Osteocyte (in vitro differentiated cells): Measurements from ENCODE around the gene PCLO. TPM values are rescaled to one million over a fixed set of nuclear protein-coding genes. Genes with fewer than 3 reads are reported as not detected.

ENCODE experiments used
- DNase-seq: peaks from one replicate; pipeline ENCODE4 v3.0.0; 2021; ENCODE audit warnings: mixed read lengths; ENCODE audit not compliant: unreplicated experiment; ENCODE audit errors: extremely low spot score
- H3K27ac Mint-ChIP-seq: one replicate; pipeline ENCODE4 v1.8.0; 2021; ENCODE audit warnings: mild to moderate bottlenecking, mixed read lengths; ENCODE audit not compliant: unreplicated experiment
- H3K27me3 Mint-ChIP-seq: one replicate; pipeline ENCODE4 v1.8.0; 2021; ENCODE audit warnings: mixed read lengths; ENCODE audit not compliant: unreplicated experiment
- H3K36me3 Mint-ChIP-seq: one replicate; pipeline ENCODE4 v1.8.0; 2021; ENCODE audit warnings: mixed read lengths; ENCODE audit not compliant: unreplicated experiment
- H3K4me1 Mint-ChIP-seq: one replicate; pipeline ENCODE4 v1.8.0; 2021; ENCODE audit warnings: mixed read lengths; ENCODE audit not compliant: unreplicated experiment
- H3K4me3 Mint-ChIP-seq: one replicate; pipeline ENCODE4 v1.8.0; 2021; ENCODE audit warnings: mild to moderate bottlenecking, moderate library complexity, mixed read lengths; ENCODE audit not compliant: unreplicated experiment
- H3K9me3 Mint-ChIP-seq: one replicate; pipeline ENCODE4 v1.8.0; 2021; ENCODE audit warnings: mixed read lengths; ENCODE audit not compliant: unreplicated experiment
- total RNA-seq: library from RNA; stranded (reverse); gene quantifications from 2 replicates; pipeline ENCODE4 v1.2.1, GENCODE V29; 2021
- TF ChIP-seq, protein P1 (sequence below): fragments of 200-600 bp; sonication (generic); IDR thresholded peaks from 2 replicates; pipeline ENCODE4 v1.5.0; 2021; ENCODE audit warnings: antibody characterized with exemption, mild to moderate bottlenecking, moderate library complexity

The PCLO gene
- total RNA-seq, 1 donor from 2014 or later = 1.4 TPM

DNA sequence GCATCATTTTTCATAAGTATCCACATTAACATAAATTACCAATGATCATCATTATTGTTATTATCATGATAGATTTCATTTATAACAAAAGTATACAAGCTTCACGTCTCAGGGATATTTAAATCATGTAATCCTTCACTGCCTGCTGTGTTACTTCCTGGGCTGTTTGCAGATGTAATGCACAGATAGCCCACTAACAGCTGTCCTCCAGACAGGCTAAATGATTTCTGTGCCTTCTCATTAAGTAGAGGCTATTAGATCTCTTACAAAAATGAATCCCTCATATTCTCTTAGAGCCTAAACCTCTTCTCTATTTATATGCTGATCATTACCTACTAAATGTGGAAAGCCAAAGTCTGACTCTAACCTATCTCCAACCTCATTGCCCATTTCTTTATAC, 9.3 kb downstream of the PCLO start:
- DNase-seq = no peak
- no peaks in the 10 kb centered on the region for H3K27me3 Mint-ChIP-seq
- H3K9me3 Mint-ChIP-seq = no peaks in the 10 kb centered on the region
- H3K36me3 Mint-ChIP-seq = no peaks in the 10 kb centered on the region
- no peak overlapping the region for H3K27ac Mint-ChIP-seq
- TF ChIP-seq, protein P1, sequence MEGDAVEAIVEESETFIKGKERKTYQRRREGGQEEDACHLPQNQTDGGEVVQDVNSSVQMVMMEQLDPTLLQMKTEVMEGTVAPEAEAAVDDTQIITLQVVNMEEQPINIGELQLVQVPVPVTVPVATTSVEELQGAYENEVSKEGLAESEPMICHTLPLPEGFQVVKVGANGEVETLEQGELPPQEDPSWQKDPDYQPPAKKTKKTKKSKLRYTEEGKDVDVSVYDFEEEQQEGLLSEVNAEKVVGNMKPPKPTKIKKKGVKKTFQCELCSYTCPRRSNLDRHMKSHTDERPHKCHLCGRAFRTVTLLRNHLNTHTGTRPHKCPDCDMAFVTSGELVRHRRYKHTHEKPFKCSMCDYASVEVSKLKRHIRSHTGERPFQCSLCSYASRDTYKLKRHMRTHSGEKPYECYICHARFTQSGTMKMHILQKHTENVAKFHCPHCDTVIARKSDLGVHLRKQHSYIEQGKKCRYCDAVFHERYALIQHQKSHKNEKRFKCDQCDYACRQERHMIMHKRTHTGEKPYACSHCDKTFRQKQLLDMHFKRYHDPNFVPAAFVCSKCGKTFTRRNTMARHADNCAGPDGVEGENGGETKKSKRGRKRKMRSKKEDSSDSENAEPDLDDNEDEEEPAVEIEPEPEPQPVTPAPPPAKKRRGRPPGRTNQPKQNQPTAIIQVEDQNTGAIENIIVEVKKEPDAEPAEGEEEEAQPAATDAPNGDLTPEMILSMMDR = no peak
- peaks cover 13% of the 10 kb centered on the region for H3K4me1 Mint-ChIP-seq
- H3K4me3 Mint-ChIP-seq = no peak overlapping the region

DNA sequence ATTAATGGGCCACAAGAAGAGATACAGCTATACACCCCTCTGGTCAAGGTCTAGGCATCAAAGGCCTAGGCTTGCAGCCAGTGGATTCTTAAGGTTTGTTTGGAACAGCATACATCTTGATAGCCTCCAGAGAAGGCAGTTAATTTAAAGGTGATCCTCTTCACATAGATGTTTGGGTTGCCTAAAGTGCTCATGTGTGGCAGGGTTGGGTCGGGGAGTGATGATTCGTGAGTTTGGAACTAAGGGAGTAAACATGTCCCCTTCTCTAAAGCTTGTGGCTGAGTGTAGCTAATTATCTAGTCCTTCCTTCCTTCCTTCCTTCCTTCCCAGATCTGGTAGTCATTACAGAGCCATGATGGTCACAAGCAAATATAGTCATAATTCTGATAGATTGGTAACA, 12.4 kb downstream of the PCLO start:
- H3K4me1 Mint-ChIP-seq = peaks cover 15% of the 10 kb centered on the region

DNA sequence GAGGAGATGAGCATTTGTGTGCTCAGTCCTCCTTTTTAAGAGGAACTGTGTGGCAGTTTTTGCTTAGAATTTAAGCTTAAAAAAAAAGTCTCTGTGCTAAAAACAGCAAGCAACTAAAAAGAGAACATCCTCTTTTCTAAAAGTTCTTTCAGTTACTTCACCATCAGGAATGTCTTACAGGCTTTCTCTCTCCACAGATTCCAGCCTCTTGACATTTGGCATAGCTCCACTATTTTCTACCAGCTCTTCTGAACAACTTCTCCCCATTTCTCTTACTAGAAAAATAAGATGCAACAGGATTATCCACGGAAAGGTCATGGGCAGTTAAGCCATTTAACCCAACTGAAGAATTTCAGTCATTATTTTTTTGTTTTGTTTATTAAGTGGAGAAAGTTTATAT, 13.2 kb downstream of the PCLO start:
- TF ChIP-seq, protein P1 = no peak
- Mint-ChIP-seq H3K9me3 (no peaks in the 10 kb centered on the region), H3K4me3 (no peak overlapping the region), H3K4me1 (peaks cover 15% of the 10 kb centered on the region), H3K27ac (no peak overlapping the region), H3K36me3 (no peaks in the 10 kb centered on the region), H3K27me3 (no peaks in the 10 kb centered on the region)
- DNase-seq = no peak

More for the DNA sequence above, 12.4 kb downstream of the PCLO start:
- DNase-seq = no peak
- Mint-ChIP-seq H3K27ac (no peak overlapping the region), H3K9me3 (no peaks in the 10 kb centered on the region), H3K36me3 (no peaks in the 10 kb centered on the region), H3K27me3 (no peaks in the 10 kb centered on the region), H3K4me3 (no peak overlapping the region)
- TF ChIP-seq, protein P1 = no peak

DNA sequence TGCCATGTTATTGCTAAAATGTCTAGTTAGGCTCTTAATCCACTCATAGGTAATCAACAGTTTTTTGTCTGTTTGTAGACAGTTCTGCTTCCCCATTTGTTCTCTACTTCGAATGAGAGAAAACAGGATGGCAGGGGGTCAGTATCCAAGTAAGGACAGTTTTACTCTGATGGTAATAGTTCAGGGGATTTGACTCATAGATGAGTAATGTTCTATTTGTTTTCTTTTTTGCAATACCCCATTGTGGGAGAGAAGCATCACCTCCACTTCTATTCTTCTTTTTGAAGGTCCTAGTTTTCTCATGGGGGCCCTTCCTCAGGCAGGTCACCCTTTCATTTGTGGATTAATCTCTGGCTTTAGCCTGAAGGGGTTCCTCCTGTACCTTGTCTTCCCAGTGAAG, 13.9 kb downstream of the PCLO start:
- TF ChIP-seq, protein P1 = no peak
- no peak for DNase-seq
- H3K4me1 Mint-ChIP-seq = peaks cover 15% of the 10 kb centered on the region
- H3K4me3 Mint-ChIP-seq = no peak overlapping the region
- H3K27ac Mint-ChIP-seq = no peak overlapping the region
- no peaks in the 10 kb centered on the region for H3K9me3 Mint-ChIP-seq
- no peaks in the 10 kb centered on the region for H3K27me3 Mint-ChIP-seq
- no peaks in the 10 kb centered on the region for H3K36me3 Mint-ChIP-seq

DNA sequence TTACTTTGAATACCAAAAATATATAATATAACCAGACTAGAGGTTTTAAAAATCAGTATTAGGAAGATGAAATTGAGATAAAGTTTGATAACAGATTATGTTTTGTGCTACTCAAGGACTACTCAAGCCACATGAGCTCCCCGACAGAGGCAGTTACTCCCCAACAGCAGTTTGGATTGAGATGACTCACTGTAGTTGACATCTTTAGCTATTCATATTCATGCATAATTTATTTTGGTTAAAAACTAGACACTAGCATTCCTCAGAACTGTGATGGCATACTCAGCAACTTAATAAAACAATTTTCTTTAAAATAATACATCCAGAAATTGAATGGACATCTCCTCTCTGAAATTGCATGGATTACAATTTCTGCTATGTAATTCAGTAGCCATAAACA, 19.6 kb downstream of the PCLO start:
- DNase-seq = no peak
- no peak overlapping the region for H3K4me3 Mint-ChIP-seq
- H3K9me3 Mint-ChIP-seq = no peaks in the 10 kb centered on the region
- H3K27me3 Mint-ChIP-seq = no peaks in the 10 kb centered on the region
- no peak overlapping the region for H3K27ac Mint-ChIP-seq
- H3K4me1 Mint-ChIP-seq = no peaks in the 10 kb centered on the region
- H3K36me3 Mint-ChIP-seq = no peaks in the 10 kb centered on the region
- TF ChIP-seq, protein P1 = no peak
